Measurements from ENCODE around the gene SPTBN2. TPM values are rescaled to one million over a fixed set of nuclear protein-coding genes. Genes with fewer than 3 reads are reported as not detected.

SPTBN2 gene
- total RNA-seq, 1 experiment from 2014 or later: 7.3 TPM

GRCh38 chr11:66691311-66691980 is 37.6 kb downstream of the SPTBN2 start:
- H3K27ac ChIP-seq (ENCODE audit: low read length): no peak overlapping the region
- in situ Hi-C loops (cut with HindIII; ENCODE audit: low pct_unique_long_range_greater_than_20kb, low sequenced_read_pairs) (no loop called here), intact Hi-C loops (cut with micrococcal nuclease; ENCODE audit: unreplicated experiment) (loop anchor here (10.0 kb wide), 1 partner anchor 53 kb away; a partner anchor contains a TSS)
- ChIA-PET POLR2A (interaction anchor here (0.7 kb wide), 1 partner anchor 33 kb away, joined by 3 read pairs; no protein-coding TSS in a partner anchor), CTCF (interaction anchor here (0.6 kb wide), 2 partner anchors 14 to 225 kb away, joined by 4 to 5 read pairs; partner anchors contain the start of genes PELI3 and RBM4B)
- DNase-seq (ENCODE audit: low read depth, low spot score): no peak
- H3K9me3 ChIP-seq (ENCODE audit: control insufficient read depth, insufficient read depth, low read depth, low read length): no peaks in the 10 kb centered on the region
- H3K4me3 ChIP-seq (ENCODE audit: low read depth in 2 of 2, low read length in 2 of 2): no peak overlapping the region
- no peaks in the 10 kb centered on the region for H3K4me1 ChIP-seq (ENCODE audit: control insufficient read depth, insufficient read depth, low read length)
- H3K27me3 ChIP-seq (ENCODE audit: control insufficient read depth, insufficient read depth, low read length): no peaks in the 10 kb centered on the region
- ATAC-seq: no peak
- no peaks in the 10 kb centered on the region for H3K36me3 ChIP-seq (ENCODE audit: control insufficient read depth, insufficient read depth, low read length)
- TF ChIP-seq, protein P1, sequence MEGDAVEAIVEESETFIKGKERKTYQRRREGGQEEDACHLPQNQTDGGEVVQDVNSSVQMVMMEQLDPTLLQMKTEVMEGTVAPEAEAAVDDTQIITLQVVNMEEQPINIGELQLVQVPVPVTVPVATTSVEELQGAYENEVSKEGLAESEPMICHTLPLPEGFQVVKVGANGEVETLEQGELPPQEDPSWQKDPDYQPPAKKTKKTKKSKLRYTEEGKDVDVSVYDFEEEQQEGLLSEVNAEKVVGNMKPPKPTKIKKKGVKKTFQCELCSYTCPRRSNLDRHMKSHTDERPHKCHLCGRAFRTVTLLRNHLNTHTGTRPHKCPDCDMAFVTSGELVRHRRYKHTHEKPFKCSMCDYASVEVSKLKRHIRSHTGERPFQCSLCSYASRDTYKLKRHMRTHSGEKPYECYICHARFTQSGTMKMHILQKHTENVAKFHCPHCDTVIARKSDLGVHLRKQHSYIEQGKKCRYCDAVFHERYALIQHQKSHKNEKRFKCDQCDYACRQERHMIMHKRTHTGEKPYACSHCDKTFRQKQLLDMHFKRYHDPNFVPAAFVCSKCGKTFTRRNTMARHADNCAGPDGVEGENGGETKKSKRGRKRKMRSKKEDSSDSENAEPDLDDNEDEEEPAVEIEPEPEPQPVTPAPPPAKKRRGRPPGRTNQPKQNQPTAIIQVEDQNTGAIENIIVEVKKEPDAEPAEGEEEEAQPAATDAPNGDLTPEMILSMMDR (IDR thresholded peaks at IDR 0.05): no peak
- TF ChIP-seq SIN3A (IDR thresholded peaks at IDR 0.05; ENCODE audit: borderline replicate concordance, insufficient read depth, low read depth, low read length): no peak
- TF ChIP-seq, protein P2, sequence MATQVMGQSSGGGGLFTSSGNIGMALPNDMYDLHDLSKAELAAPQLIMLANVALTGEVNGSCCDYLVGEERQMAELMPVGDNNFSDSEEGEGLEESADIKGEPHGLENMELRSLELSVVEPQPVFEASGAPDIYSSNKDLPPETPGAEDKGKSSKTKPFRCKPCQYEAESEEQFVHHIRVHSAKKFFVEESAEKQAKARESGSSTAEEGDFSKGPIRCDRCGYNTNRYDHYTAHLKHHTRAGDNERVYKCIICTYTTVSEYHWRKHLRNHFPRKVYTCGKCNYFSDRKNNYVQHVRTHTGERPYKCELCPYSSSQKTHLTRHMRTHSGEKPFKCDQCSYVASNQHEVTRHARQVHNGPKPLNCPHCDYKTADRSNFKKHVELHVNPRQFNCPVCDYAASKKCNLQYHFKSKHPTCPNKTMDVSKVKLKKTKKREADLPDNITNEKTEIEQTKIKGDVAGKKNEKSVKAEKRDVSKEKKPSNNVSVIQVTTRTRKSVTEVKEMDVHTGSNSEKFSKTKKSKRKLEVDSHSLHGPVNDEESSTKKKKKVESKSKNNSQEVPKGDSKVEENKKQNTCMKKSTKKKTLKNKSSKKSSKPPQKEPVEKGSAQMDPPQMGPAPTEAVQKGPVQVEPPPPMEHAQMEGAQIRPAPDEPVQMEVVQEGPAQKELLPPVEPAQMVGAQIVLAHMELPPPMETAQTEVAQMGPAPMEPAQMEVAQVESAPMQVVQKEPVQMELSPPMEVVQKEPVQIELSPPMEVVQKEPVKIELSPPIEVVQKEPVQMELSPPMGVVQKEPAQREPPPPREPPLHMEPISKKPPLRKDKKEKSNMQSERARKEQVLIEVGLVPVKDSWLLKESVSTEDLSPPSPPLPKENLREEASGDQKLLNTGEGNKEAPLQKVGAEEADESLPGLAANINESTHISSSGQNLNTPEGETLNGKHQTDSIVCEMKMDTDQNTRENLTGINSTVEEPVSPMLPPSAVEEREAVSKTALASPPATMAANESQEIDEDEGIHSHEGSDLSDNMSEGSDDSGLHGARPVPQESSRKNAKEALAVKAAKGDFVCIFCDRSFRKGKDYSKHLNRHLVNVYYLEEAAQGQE (IDR thresholded peaks at IDR 0.05; ENCODE audit: insufficient read depth in 1 of 2, low read depth in 2 of 2, low read length in 1 of 2): no peak
- TF ChIP-seq POLR2AphosphoS5 (IDR thresholded peaks at IDR 0.05; ENCODE audit: low read depth, low read length): no peak
- TF ChIP-seq TCF7L2 (IDR thresholded peaks at IDR 0.05; ENCODE audit: low read depth, low read length): no peak
- BruUV-seq (replicated peaks): no TSS peak

- no peak for DNase-seq (ENCODE audit: low read depth, low spot score)
- Histone ChIP-seq H3K4me1 (ENCODE audit: control insufficient read depth, insufficient read depth, low read length) (no peaks in the 10 kb centered on the region), H3K4me3 (ENCODE audit: low read depth in 2 of 2, low read length in 2 of 2) (no peak overlapping the region), H3K27ac (ENCODE audit: low read length) (no peak overlapping the region), H3K27me3 (ENCODE audit: control insufficient read depth, insufficient read depth, low read length) (no peaks in the 10 kb centered on the region), H3K36me3 (ENCODE audit: control insufficient read depth, insufficient read depth, low read length) (no peaks in the 10 kb centered on the region), H3K9me3 (ENCODE audit: control insufficient read depth, insufficient read depth, low read depth, low read length) (no peaks in the 10 kb centered on the region)
- TF ChIP-seq, protein P2 (IDR thresholded peaks at IDR 0.05; ENCODE audit: insufficient read depth in 1 of 2, low read depth in 2 of 2, low read length in 1 of 2): no peak
- TF ChIP-seq, protein P1 (IDR thresholded peaks at IDR 0.05): no peak
- TF ChIP-seq TCF7L2 (IDR thresholded peaks at IDR 0.05; ENCODE audit: low read depth, low read length): no peak
- TF ChIP-seq POLR2AphosphoS5 (IDR thresholded peaks at IDR 0.05; ENCODE audit: low read depth, low read length): no peak
- no peak for TF ChIP-seq SIN3A (IDR thresholded peaks at IDR 0.05; ENCODE audit: borderline replicate concordance, insufficient read depth, low read depth, low read length)
- intact Hi-C loops (cut with micrococcal nuclease; ENCODE audit: unreplicated experiment): loop anchor here (10.0 kb wide), 1 partner anchor 55 kb away; a partner anchor contains a TSS
- ChIA-PET CTCF (interaction anchor here (0.6 kb wide), 1 partner anchor 98 kb away, joined by 3 read pairs; no protein-coding TSS in a partner anchor), POLR2A (interaction anchor here (0.6 kb wide), 1 partner anchor 199 kb away, joined by 9 read pairs; no protein-coding TSS in a partner anchor)
- in situ Hi-C loops (cut with HindIII; ENCODE audit: low pct_unique_long_range_greater_than_20kb, low sequenced_read_pairs): no loop called here
- BruUV-seq (replicated peaks): no TSS peak
- ATAC-seq: no peak
These were observed 39.1 kb downstream of the SPTBN2 start for GRCh38 chr11:66689661-66690590.
